GM18867 (cell line): ENCODE results near the gene XYLT2.
"Not testable (repeated sequence)": the region's sequence is repeated elsewhere in the genome, so short reads cannot be mapped to it uniquely, and the experiment has no call there.

Source experiments
- ATAC-seq: cut with Tn5 transposase; IDR thresholded peaks from one replicate; pipeline ENCODE4 v1.9.1; 2021; ENCODE audit warnings: mild to moderate bottlenecking, moderate library complexity; ENCODE audit not compliant: unreplicated experiment

The XYLT2 gene

DNA sequence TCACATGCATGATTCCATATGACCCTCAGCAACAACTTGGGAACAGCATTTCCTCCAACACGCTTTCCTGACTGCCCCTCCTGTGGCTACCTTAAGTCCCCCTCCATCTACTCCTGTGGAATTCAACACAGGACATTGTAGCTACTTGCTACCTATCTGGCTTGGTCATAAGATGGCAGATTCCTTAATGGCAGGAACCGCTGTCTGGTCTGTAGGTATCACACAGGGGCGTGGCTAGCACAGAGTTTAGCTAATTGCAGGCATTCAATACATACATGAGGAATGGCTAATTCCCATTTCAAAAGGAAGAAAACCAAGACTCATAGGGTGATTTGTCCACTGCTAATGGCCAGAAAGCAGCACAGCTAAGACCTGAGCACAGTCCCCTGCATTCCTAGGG is 42.8 kb downstream of the XYLT2 start:
- ATAC-seq: no peak

DNA sequence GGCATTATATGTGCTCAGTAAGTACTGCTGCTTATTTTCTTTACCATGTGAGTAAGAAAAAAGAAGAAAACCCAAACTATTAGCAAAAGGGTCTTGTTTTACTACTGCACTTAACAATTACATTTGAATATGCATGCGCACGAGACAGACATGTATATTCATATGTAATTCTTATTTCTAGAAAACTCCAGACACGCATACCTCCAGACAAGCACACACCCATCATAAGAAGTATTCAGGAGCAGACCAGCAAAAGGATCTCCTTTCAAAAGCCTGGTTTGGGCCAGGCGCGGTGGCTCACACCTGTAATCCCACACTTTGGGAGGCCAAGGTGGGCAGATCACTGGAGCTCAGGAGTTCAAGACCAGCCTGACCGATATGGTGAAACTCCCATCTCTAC is 43.6 kb downstream of the XYLT2 start:
- no peak for ATAC-seq

DNA sequence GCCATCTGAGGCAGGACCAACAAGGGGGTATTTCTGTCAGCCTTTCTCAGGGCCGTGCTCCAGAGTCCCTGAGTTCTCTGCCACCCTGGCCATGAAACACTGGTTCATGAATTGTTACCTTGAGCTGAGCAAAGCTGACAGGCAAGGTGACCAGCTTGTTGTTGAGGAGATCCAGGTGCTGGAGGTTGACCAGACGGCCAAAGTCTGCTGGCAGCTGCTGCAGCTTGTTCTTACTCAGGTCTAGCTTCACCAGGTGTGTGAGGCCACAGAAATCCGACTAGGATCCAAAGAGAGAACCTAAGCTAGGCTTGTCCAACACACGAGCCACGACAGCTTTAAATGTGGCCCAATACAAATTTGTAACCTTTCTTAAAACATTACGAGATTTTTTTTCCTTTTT is 46.7 kb downstream of the XYLT2 start:
- ATAC-seq: no peak

DNA sequence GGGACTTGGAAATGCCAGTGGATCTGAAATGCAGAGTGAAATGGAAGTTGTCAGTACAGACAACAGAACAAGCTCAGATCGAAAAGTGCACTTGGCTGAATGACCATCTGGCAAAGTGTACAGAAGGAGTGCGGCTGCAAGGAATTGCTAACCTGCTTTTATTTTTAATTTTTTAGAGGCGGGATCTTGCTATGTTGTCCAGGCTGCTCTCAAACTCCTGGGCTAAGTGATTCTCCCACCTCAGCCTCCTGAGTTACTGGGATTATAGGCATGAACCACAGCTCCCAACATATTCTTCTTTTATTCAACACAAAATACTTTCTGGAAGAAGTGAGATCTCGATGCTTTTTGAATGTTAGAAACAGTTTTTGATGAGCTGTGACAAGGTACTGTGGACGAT is 47.8 kb downstream of the XYLT2 start:
- ATAC-seq: no peak

DNA sequence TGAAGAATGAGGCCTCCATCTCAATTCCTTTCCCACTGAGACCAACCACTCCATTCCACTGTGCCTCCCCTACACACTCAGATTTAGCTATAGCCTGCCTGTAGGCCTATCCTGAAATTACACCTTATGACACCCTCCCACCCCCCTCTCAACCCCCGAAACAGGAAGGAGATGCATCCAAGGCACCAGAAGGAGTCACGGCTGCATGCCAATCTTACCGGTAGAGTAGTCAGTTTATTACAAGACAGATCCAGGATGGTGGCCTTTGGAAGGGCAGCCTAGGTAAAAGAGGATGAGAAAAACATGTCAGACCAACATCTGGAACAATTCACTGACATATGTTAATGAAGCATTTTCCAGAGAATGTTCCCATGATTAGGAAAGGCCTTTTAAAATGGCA is 48.8 kb downstream of the XYLT2 start:
- ATAC-seq: no peak

DNA sequence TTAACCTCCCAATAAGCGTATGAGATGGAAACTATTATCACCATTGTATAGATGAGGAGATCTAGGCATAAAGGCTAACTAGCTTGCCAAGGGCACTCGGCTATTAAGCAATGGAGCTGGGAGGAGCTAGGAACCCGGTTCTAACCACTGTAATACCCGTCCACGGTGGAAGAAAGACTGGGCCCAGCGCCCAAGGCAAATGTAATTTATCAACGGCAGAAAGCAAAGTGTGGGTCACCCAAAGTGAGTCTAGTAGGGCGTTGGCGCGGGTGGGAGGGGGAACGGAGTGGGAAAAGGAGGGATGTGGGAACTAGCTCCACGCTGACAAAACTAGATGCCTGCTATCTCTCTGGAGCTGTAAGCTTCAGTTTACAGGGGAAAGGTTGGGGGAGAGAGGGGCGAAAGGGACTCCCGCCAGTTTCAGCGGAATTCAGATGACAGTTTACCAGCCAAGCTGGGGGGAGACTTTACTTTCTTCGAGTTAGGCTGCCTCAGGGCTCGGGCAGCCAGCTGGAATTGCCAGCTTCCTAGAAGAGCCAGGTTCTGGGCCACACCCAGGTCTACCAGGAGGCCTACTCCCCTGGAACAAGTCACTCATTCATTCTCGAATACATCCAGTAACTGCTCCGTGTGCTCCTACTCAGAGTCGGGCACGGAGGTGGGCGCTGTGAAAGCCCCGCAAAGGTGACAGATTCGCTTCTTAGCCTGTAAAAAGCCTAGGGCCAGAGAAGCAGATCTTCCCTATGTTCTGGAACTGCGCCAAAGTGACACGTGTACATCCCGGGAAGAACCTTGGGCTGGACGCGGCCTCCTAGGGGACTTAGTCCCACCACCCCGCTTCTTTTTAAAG is 50.6 kb downstream of the XYLT2 start:
- ATAC-seq: no peak

DNA sequence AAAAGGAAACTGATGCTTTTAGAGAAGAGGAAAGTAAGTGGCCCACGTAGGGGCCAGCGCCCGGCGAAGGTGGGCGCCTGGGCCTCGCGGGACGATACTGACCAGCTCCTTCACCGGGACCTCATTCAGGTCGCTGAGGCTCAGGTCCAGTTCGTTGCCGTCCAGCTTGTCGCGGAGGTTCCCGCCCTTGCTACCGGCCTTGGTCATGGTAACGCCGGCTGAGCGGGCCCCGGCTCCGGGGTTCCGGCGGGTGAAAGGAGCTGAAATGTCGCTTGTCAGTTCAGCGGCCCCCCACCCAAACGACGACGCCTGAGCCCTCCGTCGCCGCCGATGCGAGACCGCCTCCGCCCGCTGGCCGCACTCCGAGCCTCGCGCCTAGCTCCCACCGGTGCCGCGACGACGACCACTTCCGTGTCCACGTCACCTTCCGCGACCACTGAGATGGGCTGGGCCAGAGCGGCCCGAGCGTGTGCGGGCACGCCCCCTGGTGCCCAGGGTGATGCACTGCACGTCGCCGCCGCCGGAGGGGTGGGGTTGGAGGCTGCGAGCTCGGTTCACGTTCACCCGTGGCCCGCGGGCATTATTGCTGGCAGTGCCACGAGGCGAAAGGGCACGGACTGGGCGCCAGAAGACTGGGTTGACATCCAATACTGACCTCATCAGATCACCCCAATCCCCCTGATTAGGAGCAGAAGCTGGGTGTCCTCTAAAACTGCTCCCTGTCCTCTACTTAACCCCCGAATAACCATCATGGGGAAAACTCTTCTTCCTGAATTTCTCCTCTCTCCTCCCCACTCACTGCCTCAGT is 51.4 kb downstream of the XYLT2 start, which contains the start of gene LRRC59:
TSS of gene LRRC59 (minus strand) at position 413 of the 808 bp plus-strand sequence. CDS start at position 207, 206 bp downstream.
- ATAC-seq: peak; percentile 94

DNA sequence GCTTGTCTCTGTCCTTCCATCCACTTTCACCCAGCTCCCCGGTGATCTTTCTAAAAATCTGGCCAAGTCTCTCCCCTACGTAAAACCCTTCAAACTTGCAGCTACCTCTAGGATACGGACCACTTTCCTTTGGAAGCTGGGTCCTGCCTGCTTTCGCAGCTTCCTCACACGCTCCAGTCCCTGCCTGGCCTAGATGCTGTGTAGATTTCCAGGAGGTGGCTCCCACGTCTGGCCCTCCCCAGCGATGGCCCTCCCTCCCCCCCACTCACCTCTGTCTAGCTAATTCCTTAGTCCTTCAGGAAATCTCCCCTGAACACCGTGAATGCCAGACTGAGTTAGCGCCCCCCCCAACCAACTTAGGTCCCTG is 52.0 kb downstream of the XYLT2 start:
- ATAC-seq: no peak

DNA sequence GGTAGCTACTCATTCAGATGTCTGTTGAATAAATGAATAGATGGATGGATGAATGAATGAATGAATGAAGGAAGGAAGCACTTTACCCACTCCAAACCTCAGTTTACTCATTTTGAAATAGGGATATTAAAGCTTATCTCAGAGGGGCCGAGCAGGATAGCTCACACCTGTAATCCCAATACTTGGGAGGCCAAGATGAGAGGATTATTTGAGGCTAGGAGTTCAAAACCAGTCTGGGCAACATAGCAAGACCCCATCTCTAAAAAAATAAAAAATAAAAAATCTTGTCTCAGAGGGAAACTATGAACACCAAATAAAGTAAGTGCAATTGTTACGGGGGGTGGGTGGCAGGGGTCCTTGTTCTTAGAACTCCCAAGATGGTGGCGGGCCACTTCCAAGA is 52.7 kb downstream of the XYLT2 start:
- ATAC-seq: not testable (repeated sequence)

DNA sequence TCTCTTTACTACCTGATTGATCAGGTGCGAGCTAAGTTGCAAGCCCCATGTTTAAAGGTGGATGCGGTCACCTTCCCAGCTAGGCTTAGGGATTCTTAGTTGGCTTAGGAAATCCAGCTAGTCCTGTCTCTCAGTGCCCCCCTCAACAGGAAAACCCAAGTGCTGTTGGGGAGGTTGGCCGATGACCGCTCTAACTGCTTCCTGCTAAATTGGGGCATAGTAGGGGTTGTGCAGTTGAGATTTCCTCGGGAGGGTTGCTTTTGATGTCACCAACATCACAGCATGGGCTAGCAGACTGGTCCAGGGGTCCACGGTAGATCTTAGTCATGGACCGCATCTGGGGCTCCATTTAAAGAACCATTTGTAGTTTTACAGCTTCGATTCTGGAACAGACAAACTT is 53.7 kb downstream of the XYLT2 start:
- not testable (repeated sequence) for ATAC-seq

DNA sequence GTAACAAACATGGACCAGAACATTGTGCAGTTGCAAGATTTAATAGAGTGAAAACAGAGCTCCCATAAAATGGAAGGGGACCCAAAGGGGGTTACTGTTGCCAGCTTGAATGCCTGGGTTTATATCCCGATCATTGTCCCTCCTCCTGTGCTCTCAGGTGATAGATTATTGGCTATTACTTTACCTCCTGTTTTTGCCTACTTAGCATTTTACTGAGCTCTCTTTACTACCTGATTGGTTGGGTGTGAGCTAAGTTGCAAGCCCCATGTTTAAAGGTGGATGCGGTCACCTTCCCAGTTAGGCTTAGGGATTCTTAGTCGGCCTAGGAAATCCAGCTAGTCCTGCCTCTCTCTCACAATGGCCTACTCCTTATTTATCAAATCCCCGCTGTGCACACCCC is 59.4 kb downstream of the XYLT2 start:
- ATAC-seq: not testable (repeated sequence)

DNA sequence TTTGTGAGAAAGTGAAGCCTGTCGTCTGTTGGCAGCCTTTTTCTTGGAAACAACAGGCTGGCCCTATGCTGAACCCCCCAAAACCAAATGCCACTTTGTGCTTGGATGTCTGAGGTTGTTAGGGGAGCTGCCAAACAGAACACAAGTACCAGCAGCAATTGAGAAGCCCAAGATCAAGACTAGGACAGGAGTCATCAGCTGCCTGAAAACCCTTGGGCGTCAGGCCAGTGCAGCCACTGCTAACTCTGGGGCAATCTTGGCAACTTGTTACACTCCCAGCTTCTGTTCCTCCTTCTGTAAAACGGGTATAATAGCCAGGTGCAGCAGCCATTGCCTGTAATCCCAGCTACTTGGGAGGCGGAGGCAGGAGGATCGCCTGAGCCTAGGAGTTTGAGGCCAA is 60.7 kb downstream of the XYLT2 start:
- no peak for ATAC-seq

DNA sequence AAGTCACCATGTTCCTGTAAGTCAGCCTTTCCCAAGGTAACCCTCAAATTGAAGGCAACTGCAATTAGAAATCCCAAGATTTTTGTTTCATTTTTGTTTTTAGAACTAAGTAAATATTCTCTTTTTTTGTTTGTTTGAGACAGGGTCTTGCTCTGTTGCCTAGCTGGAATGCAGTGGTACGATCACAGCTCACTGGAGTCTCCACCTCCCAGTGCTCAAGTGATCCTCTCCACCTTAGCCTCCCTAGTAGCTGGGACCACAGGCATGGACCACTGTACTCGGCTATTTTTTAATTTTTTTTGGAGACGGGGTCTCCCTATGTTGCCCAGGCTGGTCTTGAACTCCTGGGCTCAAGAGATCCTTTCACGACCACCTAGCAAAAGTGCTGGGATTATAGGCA is 62.0 kb downstream of the XYLT2 start:
- ATAC-seq: no peak
